Measurements from ENCODE around the gene FLG2. TPM values are rescaled to one million over a fixed set of nuclear protein-coding genes. Genes with fewer than 3 reads are reported as not detected.
A peak's percentile ranks its signal among the peaks of the same experiment; 100 is the strongest.
"Not testable (repeated sequence)": the region's sequence is repeated elsewhere in the genome, so short reads cannot be mapped to it uniquely, and the experiment has no call there.

The FLG2 gene
- total RNA-seq, 1 donor from 2014 or later, result not detected

DNA sequence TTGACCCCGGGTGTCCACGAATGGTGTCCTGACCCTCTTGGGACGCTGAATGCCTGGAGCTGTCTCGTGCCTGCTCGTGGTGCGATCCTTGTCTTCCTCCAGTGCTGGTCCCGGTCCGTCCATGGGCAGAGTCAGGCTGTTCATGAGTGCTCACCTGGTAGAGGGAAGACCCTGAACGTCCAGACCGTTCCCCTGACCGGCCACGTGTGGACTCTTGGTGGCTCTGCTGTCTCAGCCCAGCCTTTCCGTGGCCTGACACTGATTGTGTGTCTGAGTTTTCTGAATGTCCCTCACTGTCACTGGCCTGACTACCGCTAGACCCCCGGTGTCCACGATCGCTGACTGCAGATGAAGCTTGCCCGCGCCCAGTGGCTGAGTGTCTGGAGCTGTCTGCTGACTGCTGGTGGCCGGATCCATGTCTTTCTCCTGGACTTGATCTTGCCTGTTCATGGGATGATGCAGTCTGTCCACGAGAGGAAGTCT is 46.4 kb downstream of the FLG2 start:
- no peak for DNase-seq (ENCODE audit: low spot score)

DNA sequence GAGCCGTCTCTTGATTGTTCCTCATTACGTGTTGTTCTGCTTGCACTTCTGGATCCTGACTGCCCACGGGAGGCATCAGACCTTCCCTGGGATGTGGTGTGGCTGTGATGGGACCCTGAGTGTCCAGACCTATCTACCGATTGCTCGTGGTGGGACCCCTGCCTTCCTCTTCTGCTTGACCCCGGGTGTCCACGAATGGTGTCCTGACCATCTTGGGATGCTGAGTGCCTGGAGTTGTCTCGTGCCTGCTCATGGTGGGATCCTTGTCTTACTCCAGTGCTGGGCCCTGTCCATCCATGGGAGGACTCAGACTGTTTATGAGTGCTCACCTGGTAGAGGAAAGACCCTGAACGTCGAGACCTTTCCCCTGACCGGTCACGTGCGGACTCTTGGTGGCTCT is 47.6 kb downstream of the FLG2 start:
- not testable (repeated sequence) for DNase-seq (ENCODE audit: low spot score)

DNA sequence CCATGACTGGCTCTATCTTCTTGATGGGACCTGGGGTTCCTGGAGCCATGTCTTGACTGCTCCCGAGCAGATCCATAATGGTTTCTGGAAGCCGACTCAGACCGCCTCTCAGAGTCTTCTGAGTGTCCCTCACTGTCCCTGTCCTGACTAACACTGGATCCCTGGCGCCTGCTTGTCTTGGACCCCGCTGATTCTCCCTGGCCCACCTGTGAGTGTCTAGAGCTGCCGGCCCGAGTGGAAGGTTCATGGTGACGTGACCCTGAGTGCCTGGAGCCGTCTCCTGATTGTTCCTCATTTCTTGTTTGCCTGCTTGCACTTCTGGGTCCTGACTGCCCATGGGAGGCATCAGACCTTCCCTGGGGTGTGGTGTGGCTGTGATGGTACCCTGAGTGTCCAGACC is 49.9 kb downstream of the FLG2 start:
- DNase-seq (ENCODE audit: low spot score), result no peak

DNA sequence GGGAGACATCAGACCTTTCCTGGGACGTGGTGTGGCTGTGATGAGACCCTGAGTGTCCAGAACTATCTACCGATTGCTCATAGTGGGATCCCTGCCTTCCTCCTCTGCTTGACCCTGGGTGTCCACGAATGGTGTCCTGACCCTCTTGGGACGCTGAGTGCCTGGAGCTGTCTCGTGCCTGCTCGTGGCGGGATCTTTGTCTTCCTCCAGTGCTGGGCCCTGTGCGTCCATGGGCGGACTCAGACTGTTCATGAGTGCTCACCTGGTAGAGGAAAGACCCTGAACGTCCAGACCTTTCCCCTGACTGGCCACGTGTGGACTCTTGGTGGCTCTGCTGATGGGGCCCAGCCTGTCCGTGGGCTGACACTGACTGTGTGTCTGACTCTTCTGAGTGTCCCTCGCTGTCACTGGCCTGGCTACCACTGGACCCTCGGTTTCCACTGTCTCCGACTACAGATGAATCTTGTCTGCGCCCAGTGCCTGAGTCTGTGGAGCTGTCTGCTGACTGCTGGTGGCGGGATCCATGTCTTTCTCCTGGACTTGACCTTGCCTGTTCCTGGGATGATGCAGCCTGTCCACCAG is 50.4 kb downstream of the FLG2 start:
- peak; percentile 71 for DNase-seq (ENCODE audit: low spot score)

DNA sequence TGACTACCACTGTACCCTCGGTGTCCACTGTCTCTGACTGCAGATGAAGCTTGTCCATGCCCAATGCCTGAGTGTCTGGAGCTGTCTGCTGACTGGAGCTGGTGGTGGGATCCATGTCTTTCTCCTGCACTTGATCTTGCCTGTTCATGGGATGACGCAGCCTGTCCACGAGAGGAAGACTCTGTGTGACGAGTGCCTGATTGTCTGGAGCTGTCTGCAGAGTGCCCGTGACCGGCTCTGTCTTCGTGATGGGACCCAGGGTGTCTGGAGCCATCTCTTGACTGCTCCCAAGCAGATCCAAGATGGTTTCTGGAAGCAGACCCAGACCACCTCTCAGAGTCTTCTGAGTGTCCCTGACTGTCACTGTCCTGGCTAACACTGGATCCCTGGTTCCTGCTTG is 51.0 kb downstream of the FLG2 start:
- not testable (repeated sequence) for DNase-seq (ENCODE audit: low spot score)

DNA sequence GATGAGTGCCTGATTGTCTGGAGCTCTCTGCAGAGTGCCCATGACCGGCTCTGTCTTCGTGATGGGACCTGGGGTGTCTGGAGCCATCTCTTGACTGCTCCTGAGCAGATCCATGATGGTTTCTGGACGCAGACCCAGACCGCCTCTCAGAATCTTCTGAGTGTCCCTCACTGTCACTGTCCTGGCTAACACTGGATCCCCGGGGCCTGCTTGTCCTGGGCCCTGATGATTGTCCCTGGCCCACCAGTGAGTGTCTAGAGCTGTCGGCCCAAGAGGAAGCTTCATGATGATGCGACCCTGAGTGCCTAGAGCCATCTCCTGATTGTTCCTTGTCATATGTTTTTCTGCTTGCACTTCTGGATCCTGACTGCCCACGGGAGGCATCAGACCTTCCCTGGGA is 51.8 kb downstream of the FLG2 start:
- not testable (repeated sequence) for DNase-seq (ENCODE audit: low spot score)

DNA sequence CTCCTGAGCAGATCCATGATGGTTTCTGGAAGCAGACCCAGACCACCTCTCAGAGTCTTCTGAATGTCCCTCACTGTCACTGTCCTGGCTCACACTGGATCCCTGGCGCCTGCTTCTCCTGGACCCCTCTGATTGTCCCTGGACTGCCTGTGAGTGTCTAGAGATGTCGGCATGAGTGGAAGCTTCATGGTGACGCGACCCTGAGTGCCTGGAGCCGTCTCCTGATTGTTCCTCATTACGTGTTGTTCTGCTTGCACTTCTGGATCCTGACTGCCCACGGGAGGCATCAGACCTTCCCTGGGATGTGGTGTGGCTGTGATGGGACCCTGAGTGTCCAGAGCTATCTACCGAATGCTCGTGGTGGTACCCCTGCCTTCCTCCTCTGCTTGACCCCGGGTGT is 53.7 kb downstream of the FLG2 start:
- DNase-seq (ENCODE audit: low spot score), result not testable (repeated sequence)

DNA sequence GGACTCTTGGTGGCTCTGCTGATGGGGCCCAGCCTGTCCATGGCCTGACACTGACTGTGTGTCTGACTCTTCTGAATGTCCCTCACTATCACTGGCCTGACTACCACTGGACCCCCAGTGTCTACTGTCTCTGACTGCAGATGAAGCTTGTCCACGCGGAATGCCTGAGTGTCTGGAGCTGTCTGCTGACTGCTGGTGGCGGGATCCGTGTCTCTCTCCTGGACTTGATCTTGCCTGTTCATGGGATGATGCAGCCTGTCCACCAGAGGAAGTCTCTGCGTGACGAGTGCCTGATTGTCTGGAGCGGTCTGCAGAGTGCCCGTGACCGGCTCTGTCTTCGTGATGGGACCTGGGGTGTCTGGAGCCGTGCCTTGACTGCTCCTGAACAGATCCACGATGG is 55.0 kb downstream of the FLG2 start:
- peak; percentile 68 for DNase-seq (ENCODE audit: low spot score)

DNA sequence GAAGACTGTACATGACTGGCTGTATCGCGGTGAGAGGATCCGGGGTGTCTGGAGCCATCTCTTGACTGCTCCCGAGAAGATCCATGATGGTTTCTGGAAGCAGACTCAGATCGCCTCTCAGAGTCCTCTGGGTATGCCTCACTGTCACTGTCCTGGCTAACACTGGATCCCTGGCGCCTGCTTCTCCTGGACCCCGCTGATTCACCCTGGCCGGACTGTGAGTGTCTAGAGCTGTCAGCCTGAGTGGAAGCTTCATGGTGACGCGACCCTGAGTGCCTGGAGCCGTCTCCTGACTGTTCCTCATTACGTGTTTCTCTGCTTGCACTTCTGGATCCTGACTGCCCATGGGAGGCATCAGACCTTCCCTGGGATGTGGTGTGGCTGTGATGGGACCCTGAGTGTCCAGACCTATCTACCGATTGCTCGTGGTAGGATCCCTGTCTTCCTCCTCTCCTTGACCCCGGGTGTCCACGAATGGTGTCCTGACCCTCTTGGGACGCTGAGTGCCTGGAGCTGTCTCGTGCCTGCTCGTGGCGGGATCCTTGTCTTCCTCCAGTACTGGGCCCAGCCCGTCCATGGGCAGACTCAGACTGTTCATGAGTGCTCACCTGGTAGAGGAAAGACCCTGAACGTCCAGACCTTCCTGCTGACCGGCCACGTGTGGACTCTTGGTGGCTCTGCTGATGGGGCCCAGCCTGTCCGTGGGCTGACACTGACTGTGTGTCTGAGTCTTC is 56.5 kb downstream of the FLG2 start:
- DNase-seq (ENCODE audit: low spot score), result not testable (repeated sequence)

Other genes with a start within 250 kb of the FLG2 start
- gene TCHH, start 244.6 kb downstream of the FLG2 start, total RNA-seq, result 1.1 TPM
- not detected for gene RPTN, start 200.8 kb downstream of the FLG2 start, total RNA-seq
- gene HRNR, start 135.8 kb downstream of the FLG2 start, total RNA-seq, result not detected
- gene FLG, start 34.8 kb downstream of the FLG2 start, total RNA-seq, result not detected
- not detected for gene CRNN, start 54.3 kb upstream of the FLG2 start, total RNA-seq
- gene LCE5A, start 150.8 kb upstream of the FLG2 start, total RNA-seq, result not detected
- gene CRCT1, start 154.5 kb upstream of the FLG2 start, total RNA-seq, result not detected
- gene LCE3E, start 206.8 kb upstream of the FLG2 start, total RNA-seq, result not detected
- gene LCE3D, start 220.5 kb upstream of the FLG2 start, total RNA-seq, result not detected
- gene LCE3C, start 240.2 kb upstream of the FLG2 start, total RNA-seq, result not detected

Measured in mesenteric fat pad (tissue), 1 donor.